ENCODE measurements around the gene FCSK.

Gene FCSK

GRCh38 chr16:70421473-70422311 lies 32.7 kb upstream of the FCSK start (continued):
- TF ChIP-seq PRDM10 (tag by site-specific recombination; IDR thresholded peaks at IDR 0.05): peak; percentile 57; the same call in 1 of the 2 replicates

DNA sequence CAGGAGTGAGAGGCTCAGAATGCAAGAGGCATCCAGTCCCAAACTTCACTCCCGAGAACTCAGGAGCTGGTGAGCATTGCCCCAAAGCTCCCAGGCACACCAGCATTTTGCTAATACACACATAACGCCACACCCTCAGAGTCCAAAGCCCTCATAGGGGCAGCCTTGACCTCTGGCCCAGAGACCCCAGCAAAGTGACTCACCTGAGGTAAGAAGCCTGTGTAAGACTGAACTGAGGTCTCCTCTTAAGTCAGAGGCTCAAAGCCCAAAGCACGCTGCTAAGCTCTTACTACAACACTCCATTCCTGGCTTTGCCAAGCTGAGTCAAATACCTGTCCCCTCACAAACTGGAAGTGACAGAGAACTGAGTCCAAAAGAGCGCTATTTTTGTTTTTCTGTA lies 31.9 kb upstream of the FCSK start:
- CTCF ChIA-PET: interaction anchor here (0.8 to 0.9 kb wide), 2 partner anchors 19 to 21 kb away, joined by 3 read pairs; no protein-coding TSS in a partner anchor
- TF ChIP-seq, protein P1, sequence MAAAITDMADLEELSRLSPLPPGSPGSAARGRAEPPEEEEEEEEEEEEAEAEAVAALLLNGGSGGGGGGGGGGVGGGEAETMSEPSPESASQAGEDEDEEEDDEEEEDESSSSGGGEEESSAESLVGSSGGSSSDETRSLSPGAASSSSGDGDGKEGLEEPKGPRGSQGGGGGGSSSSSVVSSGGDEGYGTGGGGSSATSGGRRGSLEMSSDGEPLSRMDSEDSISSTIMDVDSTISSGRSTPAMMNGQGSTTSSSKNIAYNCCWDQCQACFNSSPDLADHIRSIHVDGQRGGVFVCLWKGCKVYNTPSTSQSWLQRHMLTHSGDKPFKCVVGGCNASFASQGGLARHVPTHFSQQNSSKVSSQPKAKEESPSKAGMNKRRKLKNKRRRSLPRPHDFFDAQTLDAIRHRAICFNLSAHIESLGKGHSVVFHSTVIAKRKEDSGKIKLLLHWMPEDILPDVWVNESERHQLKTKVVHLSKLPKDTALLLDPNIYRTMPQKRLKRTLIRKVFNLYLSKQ (tag by site-specific recombination; IDR thresholded peaks at IDR 0.05; ENCODE audit: borderline replicate concordance): no peak
- TF ChIP-seq BCL11A (tag by site-specific recombination; IDR thresholded peaks at IDR 0.05; ENCODE audit: low read depth): no peak
- TF ChIP-seq ZNF530 (tag by site-specific recombination; IDR thresholded peaks at IDR 0.05; ENCODE audit: low read depth): no peak
- TF ChIP-seq, protein P2, sequence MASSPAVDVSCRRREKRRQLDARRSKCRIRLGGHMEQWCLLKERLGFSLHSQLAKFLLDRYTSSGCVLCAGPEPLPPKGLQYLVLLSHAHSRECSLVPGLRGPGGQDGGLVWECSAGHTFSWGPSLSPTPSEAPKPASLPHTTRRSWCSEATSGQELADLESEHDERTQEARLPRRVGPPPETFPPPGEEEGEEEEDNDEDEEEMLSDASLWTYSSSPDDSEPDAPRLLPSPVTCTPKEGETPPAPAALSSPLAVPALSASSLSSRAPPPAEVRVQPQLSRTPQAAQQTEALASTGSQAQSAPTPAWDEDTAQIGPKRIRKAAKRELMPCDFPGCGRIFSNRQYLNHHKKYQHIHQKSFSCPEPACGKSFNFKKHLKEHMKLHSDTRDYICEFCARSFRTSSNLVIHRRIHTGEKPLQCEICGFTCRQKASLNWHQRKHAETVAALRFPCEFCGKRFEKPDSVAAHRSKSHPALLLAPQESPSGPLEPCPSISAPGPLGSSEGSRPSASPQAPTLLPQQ (tag by site-specific recombination; IDR thresholded peaks at IDR 0.05): no peak
- TF ChIP-seq ZNF677 (tag by site-specific recombination; IDR thresholded peaks at IDR 0.05): no peak
- no peak for TF ChIP-seq REPIN1 (tag by site-specific recombination; IDR thresholded peaks at IDR 0.05; ENCODE audit: low read depth)
- TF ChIP-seq, protein P3, sequence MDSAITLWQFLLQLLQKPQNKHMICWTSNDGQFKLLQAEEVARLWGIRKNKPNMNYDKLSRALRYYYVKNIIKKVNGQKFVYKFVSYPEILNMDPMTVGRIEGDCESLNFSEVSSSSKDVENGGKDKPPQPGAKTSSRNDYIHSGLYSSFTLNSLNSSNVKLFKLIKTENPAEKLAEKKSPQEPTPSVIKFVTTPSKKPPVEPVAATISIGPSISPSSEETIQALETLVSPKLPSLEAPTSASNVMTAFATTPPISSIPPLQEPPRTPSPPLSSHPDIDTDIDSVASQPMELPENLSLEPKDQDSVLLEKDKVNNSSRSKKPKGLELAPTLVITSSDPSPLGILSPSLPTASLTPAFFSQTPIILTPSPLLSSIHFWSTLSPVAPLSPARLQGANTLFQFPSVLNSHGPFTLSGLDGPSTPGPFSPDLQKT (IDR thresholded peaks at IDR 0.05; ENCODE audit: borderline replicate concordance, low read depth, low read length): no peak
- TF ChIP-seq ZNF214 (tag by site-specific recombination; IDR thresholded peaks at IDR 0.05; ENCODE audit: borderline replicate concordance): no peak
- TF ChIP-seq KLF9 (tag by site-specific recombination; IDR thresholded peaks at IDR 0.05; ENCODE audit: low read depth): no peak
- no peak for TF ChIP-seq ZNF23 (tag by site-specific recombination; IDR thresholded peaks at IDR 0.05; ENCODE audit: borderline replicate concordance)
- TF ChIP-seq, protein P4, sequence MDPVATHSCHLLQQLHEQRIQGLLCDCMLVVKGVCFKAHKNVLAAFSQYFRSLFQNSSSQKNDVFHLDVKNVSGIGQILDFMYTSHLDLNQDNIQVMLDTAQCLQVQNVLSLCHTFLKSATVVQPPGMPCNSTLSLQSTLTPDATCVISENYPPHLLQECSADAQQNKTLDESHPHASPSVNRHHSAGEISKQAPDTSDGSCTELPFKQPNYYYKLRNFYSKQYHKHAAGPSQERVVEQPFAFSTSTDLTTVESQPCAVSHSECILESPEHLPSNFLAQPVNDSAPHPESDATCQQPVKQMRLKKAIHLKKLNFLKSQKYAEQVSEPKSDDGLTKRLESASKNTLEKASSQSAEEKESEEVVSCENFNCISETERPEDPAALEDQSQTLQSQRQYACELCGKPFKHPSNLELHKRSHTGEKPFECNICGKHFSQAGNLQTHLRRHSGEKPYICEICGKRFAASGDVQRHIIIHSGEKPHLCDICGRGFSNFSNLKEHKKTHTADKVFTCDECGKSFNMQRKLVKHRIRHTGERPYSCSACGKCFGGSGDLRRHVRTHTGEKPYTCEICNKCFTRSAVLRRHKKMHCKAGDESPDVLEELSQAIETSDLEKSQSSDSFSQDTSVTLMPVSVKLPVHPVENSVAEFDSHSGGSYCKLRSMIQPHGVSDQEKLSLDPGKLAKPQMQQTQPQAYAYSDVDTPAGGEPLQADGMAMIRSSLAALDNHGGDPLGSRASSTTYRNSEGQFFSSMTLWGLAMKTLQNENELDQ (tag by site-specific recombination; IDR thresholded peaks at IDR 0.05; ENCODE audit: low read depth): no peak
- TF ChIP-seq, protein P5, sequence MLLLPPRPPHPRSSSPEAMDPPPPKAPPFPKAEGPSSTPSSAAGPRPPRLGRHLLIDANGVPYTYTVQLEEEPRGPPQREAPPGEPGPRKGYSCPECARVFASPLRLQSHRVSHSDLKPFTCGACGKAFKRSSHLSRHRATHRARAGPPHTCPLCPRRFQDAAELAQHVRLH (tag by site-specific recombination; IDR thresholded peaks at IDR 0.05): no peak
- no peak for TF ChIP-seq ZNF510 (tag by site-specific recombination; IDR thresholded peaks at IDR 0.05; ENCODE audit: insufficient replicate concordance)
- Histone ChIP-seq H3K4me1 (ENCODE audit: control insufficient read depth, insufficient read depth, low read length) (peaks cover 1% of the 10 kb centered on the region; the same call in 1 of the 2 replicates), H3K36me3 (ENCODE audit: control insufficient read depth in 2 of 2, insufficient read depth in 1 of 2, low read length in 2 of 2) (peaks cover 0 to 6% of the 10 kb centered on the region in 2 experiments; a peak in 1 of 3 replicates), H3K9me3 (ENCODE audit: control insufficient read depth, insufficient read depth, low read depth, low read length) (no peaks in the 10 kb centered on the region), H3K27ac (ENCODE audit: extremely low read depth, low read depth, low read length) (no peak overlapping the region), H3K4me3 (ENCODE audit: low read depth, low read length) (no peak overlapping the region)
- POLR2A ChIA-PET: no interaction called here

Data from HEK293 (cell line).